RCC 7860 (cell line): ENCODE data around the gene NTM.

Source experiments
- DNase-seq: peaks from one replicate; pipeline ENCODE4 v3.0.0-alpha.2; 2015; ENCODE audit warnings: low spot score
- FAIRE-seq: peaks from 2 replicates; lab custom pipeline; 2012; peaks lifted over from hg19 to GRCh38; lab: Jason Lieb, UNC

NTM gene

DNA sequence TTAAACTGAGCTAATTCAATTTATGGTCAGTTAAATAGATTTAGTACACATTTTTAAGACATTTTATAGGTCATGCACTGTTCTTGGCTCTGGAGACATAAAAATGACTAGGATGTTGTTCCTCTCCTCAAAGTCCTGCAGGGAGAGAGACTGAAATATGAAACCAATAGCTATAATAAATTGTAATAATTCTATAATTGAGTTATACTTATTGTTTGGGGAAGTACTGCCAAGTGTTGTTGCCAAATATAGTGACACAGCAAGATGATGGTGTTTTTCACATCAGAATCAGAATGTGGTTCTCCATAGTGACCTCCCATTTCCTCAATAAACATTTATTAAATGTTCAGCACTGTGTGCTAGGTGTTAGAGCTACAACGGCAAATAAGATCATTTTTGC, 470.6 kb downstream of the NTM start:
- no peak for FAIRE-seq
- no peak for DNase-seq

DNA sequence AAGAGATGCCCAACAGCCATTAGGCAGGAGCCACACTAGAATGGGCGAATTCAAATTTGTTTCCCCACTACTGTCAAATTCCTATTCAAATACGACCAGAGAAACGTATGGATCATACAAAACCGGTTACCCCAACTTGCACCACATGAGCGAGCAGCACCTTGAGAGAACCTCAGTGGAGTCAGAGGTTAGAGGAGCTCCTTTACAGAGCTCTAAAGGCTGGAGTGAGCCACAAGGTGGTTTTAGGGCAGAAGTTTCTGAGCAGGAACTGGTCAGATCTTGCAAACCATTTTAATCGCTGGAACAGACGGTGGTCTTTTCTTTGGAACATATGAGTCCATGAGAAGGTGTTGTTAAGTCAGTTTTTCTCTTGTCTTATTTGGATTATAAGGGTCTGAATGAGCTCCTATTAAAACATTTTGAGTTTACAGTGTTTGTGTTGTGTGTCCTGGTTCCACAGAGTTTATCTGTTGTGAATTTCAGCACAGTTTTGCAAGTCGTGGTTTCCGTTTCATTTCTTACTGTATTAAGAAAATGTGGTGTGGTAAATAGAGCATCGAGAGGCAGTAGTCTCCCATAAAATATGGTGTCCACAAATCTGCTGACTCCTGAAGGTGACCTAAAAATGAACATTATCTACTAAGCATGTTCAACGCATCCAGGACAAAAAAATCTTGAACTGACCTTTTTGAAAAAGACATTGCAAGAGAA, 471.7 kb downstream of the NTM start:
- FAIRE-seq: no peak
- DNase-seq: no peak

DNA sequence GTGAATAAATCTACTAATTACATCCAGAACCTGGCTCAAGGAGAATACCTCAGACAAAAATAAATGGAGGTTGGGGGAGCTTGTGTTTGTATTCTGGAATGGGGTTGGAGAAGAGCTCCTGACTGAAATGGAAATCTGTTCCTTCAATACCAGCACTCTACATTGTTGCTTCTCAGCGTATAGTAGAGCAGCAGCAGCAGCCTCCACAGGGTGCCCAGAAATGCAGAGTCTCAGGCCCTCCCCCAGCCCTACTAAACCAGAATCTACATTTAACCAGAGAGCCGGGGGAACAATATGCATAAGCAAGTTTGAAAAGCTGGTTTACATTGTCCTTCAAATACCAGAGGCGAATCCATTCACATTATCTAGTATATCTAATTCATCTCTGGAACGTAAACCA, 474.8 kb downstream of the NTM start:
- DNase-seq (no peak), FAIRE-seq (no peak)

GRCh38 chr11:131849485-131849884, 479.1 kb downstream of the NTM start:
- no peak for DNase-seq

GRCh38 chr11:131850507-131850906, 480.1 kb downstream of the NTM start:
- DNase-seq: no peak
- no peak for FAIRE-seq

More at GRCh38 chr11:131849485-131849884, 479.1 kb downstream of the NTM start:
- FAIRE-seq: no peak

DNA sequence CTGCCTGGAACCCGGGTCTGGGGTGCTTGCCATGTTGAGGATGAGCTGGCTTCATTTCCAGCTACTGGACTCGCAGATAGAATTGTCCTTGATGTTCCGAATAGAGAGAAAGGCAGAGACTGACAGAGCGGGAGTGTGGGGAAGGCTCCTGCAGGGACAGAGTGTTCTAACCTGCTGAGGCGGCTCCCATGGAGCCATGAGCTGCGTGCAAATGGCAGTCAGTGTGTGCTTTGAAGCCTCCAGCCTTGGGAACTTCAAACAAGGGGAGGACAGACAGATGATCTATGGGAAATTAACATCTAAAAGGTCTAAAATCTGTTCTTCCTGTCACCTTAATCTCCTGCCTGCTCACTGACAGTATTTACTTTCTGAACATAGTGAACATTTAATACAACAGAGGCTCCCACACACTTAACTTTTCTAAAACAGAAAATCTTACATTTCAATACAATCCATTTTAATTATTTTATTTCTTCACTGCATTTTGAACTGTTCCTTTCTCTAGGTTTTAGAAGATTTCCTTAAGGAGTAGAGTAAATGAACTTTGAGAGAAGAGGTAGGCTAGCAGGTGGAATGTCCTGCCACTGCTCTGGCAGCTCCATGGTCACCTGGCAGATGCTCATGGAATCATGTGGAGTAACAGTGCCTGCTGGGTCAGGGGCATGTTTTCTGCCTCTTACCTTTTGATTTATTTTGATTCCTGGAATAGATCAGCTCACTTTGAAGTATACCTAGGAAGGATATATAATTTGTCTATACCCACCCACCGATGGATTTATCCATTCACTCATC, 481.7 kb downstream of the NTM start:
- FAIRE-seq: no peak

DNA sequence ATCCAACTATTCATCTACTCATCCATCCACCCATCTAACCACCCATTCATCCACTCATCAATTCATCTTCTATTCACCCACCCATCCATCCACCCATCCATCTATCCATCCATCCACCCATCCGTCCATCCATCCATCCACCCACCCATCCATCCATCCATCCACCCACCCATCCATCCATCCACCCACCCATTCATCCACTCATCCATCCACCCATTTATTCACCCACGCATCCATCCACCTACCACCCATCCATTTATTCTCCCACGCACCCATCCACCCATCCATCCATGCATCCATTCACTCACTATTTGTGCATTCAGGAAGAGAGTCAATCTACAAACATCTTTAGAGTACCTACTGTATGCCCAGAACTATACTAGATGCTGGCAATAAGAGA, 482.3 kb downstream of the NTM start:
- no peak for FAIRE-seq

More for the DNA sequence above, 481.7 kb downstream of the NTM start:
- no peak for DNase-seq

DNA sequence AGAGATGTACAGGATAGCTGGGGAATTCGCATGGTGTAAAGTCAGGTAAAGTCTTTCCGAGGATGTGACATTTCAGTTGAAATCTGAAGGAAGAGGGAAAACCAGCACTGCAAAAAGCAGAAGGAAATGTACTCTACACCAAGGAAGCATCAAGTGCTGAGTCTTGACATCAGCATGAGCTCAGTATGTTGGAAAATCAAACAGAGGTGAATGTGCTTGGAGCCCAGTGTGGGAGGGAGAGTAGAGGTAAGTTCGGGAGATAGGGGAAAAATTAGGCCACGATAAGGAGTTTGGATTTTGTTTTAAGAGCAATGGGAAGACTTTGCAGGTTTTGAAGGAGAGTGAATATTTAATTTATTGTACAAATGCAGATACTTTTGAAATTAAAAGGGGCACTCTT, 484.0 kb downstream of the NTM start:
- no peak for FAIRE-seq
- DNase-seq: no peak

More for the DNA sequence above, 482.3 kb downstream of the NTM start:
- no peak for DNase-seq

- no peak for DNase-seq
- no peak for FAIRE-seq
Observed at GRCh38 chr11:131855320-131855719, 484.9 kb downstream of the NTM start.

DNA sequence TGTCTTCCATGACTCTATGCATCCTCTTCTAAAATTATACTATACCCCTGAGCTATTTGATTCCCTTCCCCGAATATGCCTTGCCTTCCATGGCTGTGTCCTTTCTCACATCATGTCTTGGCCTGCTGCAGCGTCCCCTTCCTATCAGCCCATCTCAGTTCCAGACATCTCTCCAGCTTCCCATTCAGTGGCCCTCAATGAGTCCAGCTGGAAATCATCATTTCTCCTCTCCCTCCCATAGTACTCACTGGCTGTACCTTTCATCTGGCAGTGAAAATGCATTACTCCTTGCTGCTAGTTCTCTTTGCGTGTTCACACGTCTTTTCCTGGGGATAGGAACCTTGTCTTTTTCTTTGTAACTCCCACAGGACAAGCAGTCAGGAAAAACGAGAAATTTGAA, 486.8 kb downstream of the NTM start:
- no peak for DNase-seq
- no peak for FAIRE-seq

DNA sequence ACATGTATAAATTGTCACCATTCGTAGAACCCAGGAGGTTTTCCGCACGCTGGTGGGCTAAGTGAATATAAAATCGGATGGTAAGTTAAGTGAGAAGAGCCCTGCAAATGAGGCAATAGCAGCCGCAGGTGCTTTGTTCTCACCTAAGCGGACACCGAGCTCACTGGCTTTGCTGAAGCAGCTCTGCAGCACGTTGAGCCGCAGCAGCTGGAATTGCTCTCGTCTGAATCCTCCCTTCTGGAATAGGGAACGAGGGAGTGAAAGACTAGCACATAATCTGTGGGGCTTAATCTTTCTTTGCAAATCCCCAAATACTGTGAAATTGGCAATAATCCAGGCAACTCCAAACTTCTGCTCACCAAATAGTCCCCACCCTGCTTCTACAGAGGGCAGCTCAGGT, 488.1 kb downstream of the NTM start:
- FAIRE-seq: no peak
- no peak for DNase-seq

GRCh38 chr11:131859538-131860210, 489.3 kb downstream of the NTM start:
- FAIRE-seq: no peak

GRCh38 chr11:131864228-131864627, 493.8 kb downstream of the NTM start:
- FAIRE-seq (no peak), DNase-seq (no peak)

More at GRCh38 chr11:131859538-131860210, 489.3 kb downstream of the NTM start:
- no peak for DNase-seq

DNA sequence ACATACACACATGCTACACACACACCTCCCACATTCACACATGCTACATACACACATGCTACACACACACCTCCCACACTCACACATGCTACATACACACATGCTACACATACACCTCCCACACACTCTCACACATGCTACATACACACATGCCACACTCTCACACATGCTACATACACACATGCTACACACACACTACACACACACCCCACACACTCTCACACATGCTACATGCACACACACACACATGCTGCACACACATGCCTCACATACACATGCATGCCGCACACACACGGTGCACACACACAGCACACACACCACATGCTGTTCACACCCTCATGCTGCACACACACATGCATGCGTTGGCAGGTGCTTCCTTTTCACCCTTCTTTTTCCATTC, 495.4 kb downstream of the NTM start:
- FAIRE-seq (no peak), DNase-seq (no peak)

DNA sequence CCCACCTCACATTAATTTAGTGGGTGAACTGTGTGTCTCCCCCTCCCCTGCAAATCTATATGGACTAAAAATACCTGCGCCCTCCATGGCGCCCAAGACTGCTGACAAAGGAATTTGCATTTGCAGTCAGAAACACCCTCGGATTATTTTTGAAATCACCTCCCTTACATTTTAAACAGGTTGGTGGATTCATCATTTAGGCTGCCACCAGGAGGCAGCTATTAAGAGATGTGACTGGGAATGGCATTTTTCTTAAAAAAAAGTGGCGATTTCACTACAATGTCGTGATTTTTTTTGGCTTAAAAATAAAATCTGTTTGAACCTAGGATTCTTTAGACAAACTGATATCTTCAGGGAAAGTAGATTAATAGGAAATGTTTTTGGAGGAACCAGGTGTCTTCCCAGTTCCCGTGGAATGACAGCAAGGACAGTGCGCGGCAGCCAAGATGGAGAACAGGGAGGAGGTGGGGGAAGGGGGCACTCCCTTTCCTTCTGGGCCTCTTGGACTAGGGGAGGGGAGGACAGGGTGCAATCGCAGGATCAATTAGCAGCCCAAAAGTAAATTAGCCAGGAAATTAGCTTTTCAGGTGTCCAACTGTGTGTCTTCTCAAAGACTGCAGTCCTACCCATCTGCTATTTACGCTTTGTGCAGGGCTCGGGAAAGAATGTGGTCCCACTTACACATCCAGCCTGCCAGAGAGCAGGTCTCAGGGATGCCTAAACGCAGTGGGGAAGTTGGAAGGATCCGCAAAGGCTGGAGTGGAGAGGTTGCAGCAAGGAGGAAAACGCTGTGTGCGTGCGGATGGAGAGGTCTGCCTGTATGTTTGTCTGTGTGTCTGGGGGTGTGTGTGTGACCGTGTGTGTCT, 496.4 kb downstream of the NTM start:
- FAIRE-seq: no peak
- no peak for DNase-seq

- FAIRE-seq (no peak), DNase-seq (peak; percentile 45)
Observed at GRCh38 chr11:131867457-131868257, 497.2 kb downstream of the NTM start.

DNA sequence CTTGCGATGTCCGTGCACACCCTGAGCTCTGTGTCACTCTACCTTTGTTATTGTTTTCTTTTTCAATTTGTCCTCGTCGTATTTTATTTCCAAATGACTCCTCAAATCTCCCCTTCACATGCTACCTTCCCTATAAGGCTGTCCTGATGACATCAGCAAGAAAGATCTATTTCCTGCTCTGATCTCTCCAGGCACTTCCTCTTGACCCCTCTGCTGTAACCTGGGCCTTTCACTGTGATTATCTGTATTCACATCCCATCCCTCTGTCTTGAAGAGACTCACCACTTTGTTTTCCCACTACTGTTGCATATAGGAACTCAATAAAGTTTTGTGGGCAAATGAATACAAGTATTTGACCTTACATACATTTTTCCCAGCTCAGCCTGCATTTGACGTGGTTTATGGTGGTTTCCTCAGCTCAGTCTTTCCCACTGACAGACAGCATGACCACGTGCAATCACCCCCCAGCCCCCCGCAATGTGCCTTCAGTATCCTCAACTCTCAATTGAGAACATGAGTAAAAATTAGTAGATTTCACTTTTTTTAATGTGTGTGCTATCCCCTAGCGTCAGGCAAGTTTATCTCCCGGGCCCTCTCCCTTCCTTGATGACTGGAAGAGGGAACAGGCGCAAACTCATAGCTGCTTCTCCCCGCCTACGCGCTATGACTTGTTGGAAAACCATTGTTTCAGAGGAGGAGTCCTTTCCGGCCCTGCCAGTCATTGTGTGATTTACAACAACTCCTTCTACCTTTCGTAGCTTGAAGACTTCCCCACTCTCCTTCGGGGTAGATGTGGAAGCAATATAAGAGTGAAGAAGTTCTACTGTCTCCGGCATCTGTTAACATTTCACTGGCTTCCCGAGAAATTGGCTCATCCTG, 498.5 kb downstream of the NTM start:
- DNase-seq: no peak
- FAIRE-seq: no peak

- no peak for DNase-seq
- no peak for FAIRE-seq
Observed at GRCh38 chr11:131870305-131870704, 499.9 kb downstream of the NTM start.

GRCh38 chr11:131871006-131871405, 500.6 kb downstream of the NTM start:
- FAIRE-seq: no peak

More at GRCh38 chr11:131871006-131871405, 500.6 kb downstream of the NTM start:
- no peak for DNase-seq
